GM23338 (cell line): ENCODE data around the gene LRRC34. TPM values are rescaled to one million over a fixed set of nuclear protein-coding genes. Genes with fewer than 3 reads are reported as not detected.

Experiments
- ATAC-seq: fragments of 200-7000 bp; cut with Tn5 transposase; 3 replicates; pipeline ENCODE4 v1.9.1; 2020
- DNase-seq: peaks from one replicate; pipeline ENCODE4 v3.0.0-alpha.2; 2015; ENCODE audit warnings: low spot score
- H2AFZ ChIP-seq: fragments of 200-600 bp; sonication (generic); 2 replicates; pipeline ENCODE4 v1.8.0; 2016; ENCODE audit warnings: antibody characterized with exemption, mild to moderate bottlenecking, moderate library complexity
- H3F3A ChIP-seq: fragments of 200-600 bp; sonication (generic); replicated peaks from 2 replicates; pipeline ENCODE4 v1.8.0; 2017; ENCODE audit warnings: antibody characterized with exemption, mixed run types, low read depth
- H3K27ac ChIP-seq: fragments of 200-600 bp; sonication (generic); 2 replicates; pipeline ENCODE4 v1.6.1; 2016; ENCODE audit warnings: low read depth
- H3K27me3 ChIP-seq: fragments of 200-600 bp; sonication (generic); 2 replicates; pipeline ENCODE4 v1.8.0; 2016; ENCODE audit warnings: mild to moderate bottlenecking, mixed run types, moderate library complexity; ENCODE audit not compliant: insufficient read depth
- H3K36me3 ChIP-seq: fragments of 200-600 bp; sonication (generic); 2 replicates; pipeline ENCODE4 v1.8.0; 2016; ENCODE audit warnings: mild to moderate bottlenecking; ENCODE audit not compliant: insufficient read depth
- H3K4me1 ChIP-seq: fragments of 200-600 bp; sonication (generic); 2 replicates; pipeline ENCODE4 v1.8.0; 2016; ENCODE audit warnings: mild to moderate bottlenecking, moderate library complexity; ENCODE audit not compliant: insufficient read depth
- H3K4me2 ChIP-seq: fragments of 200-600 bp; sonication (generic); 2 replicates; pipeline ENCODE4 v1.7.1; 2017; ENCODE audit warnings: mixed run types
- H3K4me3 ChIP-seq: fragments of 200-600 bp; sonication (generic); 2 replicates; pipeline ENCODE4 v1.6.1; 2016; ENCODE audit warnings: mixed run types
- H3K79me2 ChIP-seq: fragments of 200-600 bp; sonication (generic); replicated peaks from 2 replicates; pipeline ENCODE4 v1.8.0; 2017; ENCODE audit warnings: mild to moderate bottlenecking; ENCODE audit not compliant: insufficient read depth
- H3K9me2 ChIP-seq: fragments of 200-600 bp; sonication (generic); 2 replicates; pipeline ENCODE4 v1.8.0; 2017; ENCODE audit not compliant: insufficient read depth
- H4K20me1 ChIP-seq: fragments of 200-600 bp; sonication (generic); replicated peaks from 2 replicates; pipeline ENCODE4 v1.8.0; 2017; ENCODE audit warnings: mild to moderate bottlenecking; ENCODE audit not compliant: insufficient read depth
- H3K27ac Mint-ChIP-seq: 2 replicates; pipeline ENCODE4 v1.8.0; 2020; ENCODE audit warnings: inconsistent platforms, mild to moderate bottlenecking, moderate library complexity, mixed read lengths
- H3K27me3 Mint-ChIP-seq: 3 replicates; pipeline ENCODE4 v1.8.0; 2022; ENCODE audit warnings: low read depth, mild to moderate bottlenecking, moderate library complexity, mixed read lengths, inconsistent platforms; ENCODE audit not compliant: insufficient read depth, poor library complexity
- H3K36me3 Mint-ChIP-seq: 3 replicates; pipeline ENCODE4 v1.8.0; 2021; ENCODE audit warnings: low read depth, mild to moderate bottlenecking, inconsistent platforms, moderate library complexity, mixed read lengths
- H3K4me1 Mint-ChIP-seq: 3 replicates; pipeline ENCODE4 v1.8.0; 2020; ENCODE audit warnings: mild to moderate bottlenecking, inconsistent platforms, mixed read lengths
- H3K4me3 Mint-ChIP-seq: 3 replicates; pipeline ENCODE4 v1.8.0; 2021; ENCODE audit warnings: moderate library complexity, mild to moderate bottlenecking, inconsistent platforms, mixed read lengths
- H3K9me3 Mint-ChIP-seq: 3 replicates; pipeline ENCODE4 v1.8.0; 2020; ENCODE audit warnings: moderate library complexity, mild to moderate bottlenecking, inconsistent platforms, mixed read lengths
- CREB1 ChIP-seq: fragments of 250-450 bp; sonication (Bioruptor Pico); IDR thresholded peaks from 2 replicates; pipeline ENCODE4 v1.5.0; 2020; ENCODE audit warnings: low read depth, mild to moderate bottlenecking, moderate library complexity
- CTCF ChIP-seq, 2 experiments: fragments of 200-600 bp in 1 of 2; sonication (generic) in 1 of 2; conservative IDR thresholded peaks; 2 replicates each; pipeline versions ENCODE4 v1.5.1 to v1.6.1; 2016 to 2017; ENCODE audit warnings: antibody characterized with exemption in 2 of 2, low read depth in 2 of 2, mild to moderate bottlenecking in 2 of 2, moderate library complexity in 1 of 2
- ETS1 ChIP-seq: IDR thresholded peaks from 2 replicates; pipeline ENCODE4 v1.6.1; 2016; ENCODE audit warnings: antibody characterized with exemption
- EZH2 ChIP-seq: fragments of 200-600 bp; sonication (generic); IDR thresholded peaks from one replicate; pipeline ENCODE4 v1.8.0; 2017; ENCODE audit warnings: antibody characterized with exemption, mild to moderate bottlenecking, low read depth; ENCODE audit not compliant: unreplicated experiment
- EZH2phosphoT487 ChIP-seq: fragments of 200-600 bp; sonication (generic); IDR thresholded peaks from one replicate; pipeline ENCODE4 v1.8.1; 2018; ENCODE audit warnings: antibody characterized with exemption; ENCODE audit not compliant: unreplicated experiment
- JUNB ChIP-seq: IDR thresholded peaks from one replicate; pipeline ENCODE4 v1.6.1; 2016; ENCODE audit warnings: antibody characterized with exemption; ENCODE audit not compliant: unreplicated experiment
- NANOG ChIP-seq: IDR thresholded peaks from 2 replicates; pipeline ENCODE4 v1.6.1; 2016; ENCODE audit warnings: antibody characterized with exemption, borderline replicate concordance
- POLR2AphosphoS5 ChIP-seq: IDR thresholded peaks from 2 replicates; pipeline ENCODE4 v1.6.1; 2016; ENCODE audit warnings: antibody characterized with exemption, low read depth
- REST ChIP-seq: IDR thresholded peaks from one replicate; pipeline ENCODE4 v1.6.1; 2018; ENCODE audit warnings: antibody characterized with exemption; ENCODE audit not compliant: unreplicated experiment
- STAT1 ChIP-seq: IDR thresholded peaks from one replicate; pipeline ENCODE4 v1.6.1; 2016; ENCODE audit warnings: antibody characterized with exemption; ENCODE audit not compliant: unreplicated experiment
- ZNF114 ChIP-seq: fragments of 250-450 bp; sonication (Bioruptor Pico); IDR thresholded peaks from 2 replicates; pipeline ENCODE4 v1.5.0; 2020; ENCODE audit warnings: mild to moderate bottlenecking, moderate library complexity
- ZNF331 ChIP-seq: fragments of 250-450 bp; sonication (Bioruptor Pico); IDR thresholded peaks from 2 replicates; pipeline ENCODE4 v1.5.0; 2020; ENCODE audit warnings: low read depth, mild to moderate bottlenecking, moderate library complexity
- ZNF462 ChIP-seq: fragments of 250-450 bp; sonication (Bioruptor Pico); IDR thresholded peaks from 2 replicates; pipeline ENCODE4 v1.5.0; 2020; ENCODE audit warnings: mild to moderate bottlenecking, moderate library complexity
- polyA plus RNA-seq: library from polyadenylated mRNA; unstranded; fragments of >200 nt; fragmentation: Nextera tagmentation; extraction: Ambion mirVana; gene quantifications from 2 replicates; pipeline ENCODE4 v1.2.1, GENCODE V29; 2016
- total RNA-seq: library from RNA; depleted of rRNA; stranded (reverse); fragments of >200 nt; shearing (Covaris generic); gene quantifications from 2 replicates; pipeline ENCODE4 v1.2.3, GENCODE V29; 2014

Gene LRRC34
- total and polyA plus RNA-seq, 2 experiments from 2014 or later = 9.1 to 15.7 TPM

GRCh38 chr3:169841171-169841570 is 28.5 kb upstream of the LRRC34 start:
- H3K27ac ChIP-seq = no peak overlapping the region
- no peaks in the 10 kb centered on the region for H3K79me2 ChIP-seq
- no peak overlapping the region for H3K4me2 ChIP-seq
- peaks cover 7% of the 10 kb centered on the region; the same call in 1 of the 2 replicates for H3K4me1 ChIP-seq
- H3K4me3 ChIP-seq = no peak overlapping the region
- H2AFZ ChIP-seq = no peak overlapping the region
- H4K20me1 ChIP-seq = no peaks in the 10 kb centered on the region
- Mint-ChIP-seq H3K4me3 (no peak overlapping the region), H3K36me3 (no peaks in the 10 kb centered on the region), H3K4me1 (peaks cover 8% of the 10 kb centered on the region), H3K9me3 (no peaks in the 10 kb centered on the region; the same call in 2 of the 3 replicates), H3K27ac (no peak overlapping the region), H3K27me3 (no peaks in the 10 kb centered on the region)
- no peak for ATAC-seq
- no peaks in the 10 kb centered on the region for H3K27me3 ChIP-seq
- no peak for DNase-seq
- H3K9me2 ChIP-seq = no peaks in the 10 kb centered on the region
- no peaks in the 10 kb centered on the region for H3K36me3 ChIP-seq
- TF ChIP-seq POLR2AphosphoS5 = no peak
- no peak for TF ChIP-seq EZH2
- TF ChIP-seq JUNB = no peak
- TF ChIP-seq ZNF331 (CRISPR knock-in tag) = no peak
- no peak for TF ChIP-seq EZH2phosphoT487
- TF ChIP-seq CREB1 (CRISPR knock-in tag) = no peak
- TF ChIP-seq REST = no peak
- no peak for TF ChIP-seq ZNF462 (CRISPR knock-in tag)
- TF ChIP-seq CTCF (conservative IDR thresholded peaks at IDR 0.05; ENCODE audit: low read depth in 2 of 2) = no peak
- TF ChIP-seq ZNF114 (CRISPR knock-in tag) = no peak
- TF ChIP-seq NANOG = no peak
- TF ChIP-seq STAT1 = no peak
- TF ChIP-seq ETS1 = no peak
- no peaks in the 10 kb centered on the region for H3F3A ChIP-seq
